Activated CD8-positive, alpha-beta memory T cell treated with anti-CD3 and anti-CD28 coated beads, Interleukin-2, amount 10 ng/mL, durations not matched to agents 7 days and 5 days (primary cell): Measurements from ENCODE around the gene PPIL3. TPM values are rescaled to one million over a fixed set of nuclear protein-coding genes. Genes with fewer than 3 reads are reported as not detected.
A peak's percentile ranks its signal among the peaks of the same experiment; 100 is the strongest.

Experiments
- ATAC-seq: fragments of 150-1000 bp; cut with Tn5 transposase; one replicate; pipeline ENCODE4 v1.10.0; 2021; ENCODE audit warnings: moderate library complexity
- CTCF ChIA-PET: fragments of 350-600 bp; sonication (Branson Sonifier 250); formaldehyde crosslinking; loops from one replicate; lab custom pipeline; 2021; ENCODE audit warnings: antibody characterized with exemption; lab: Charles Lee
- DNase-seq: peaks from one replicate; pipeline ENCODE4 v3.0.0-alpha.2; 2020
- H3K27ac Mint-ChIP-seq: one replicate; pipeline ENCODE4 v1.8.0; 2021; ENCODE audit warnings: mild to moderate bottlenecking, mixed read lengths
- H3K27me3 Mint-ChIP-seq: one replicate; pipeline ENCODE4 v1.8.0; 2021; ENCODE audit warnings: mixed read lengths
- H3K36me3 Mint-ChIP-seq: one replicate; pipeline ENCODE4 v1.8.0; 2021; ENCODE audit warnings: mild to moderate bottlenecking, mixed read lengths
- H3K4me1 Mint-ChIP-seq: one replicate; pipeline ENCODE4 v1.8.0; 2021; ENCODE audit warnings: mixed read lengths
- H3K4me3 Mint-ChIP-seq: one replicate; pipeline ENCODE4 v1.8.0; 2021; ENCODE audit warnings: mild to moderate bottlenecking, moderate library complexity, mixed read lengths
- H3K9me3 Mint-ChIP-seq: one replicate; pipeline ENCODE4 v1.8.0; 2022; ENCODE audit warnings: low read depth, mixed read lengths
- total RNA-seq, 2 experiments: library from RNA; stranded (reverse); gene quantifications; one replicate each; pipeline ENCODE4 v1.2.3, GENCODE V29; 2021

The PPIL3 gene
- total RNA-seq, 2 experiments from 2014 or later: 40.2 to 41.5 TPM

GRCh38 chr2:200877443-200877842, 11.4 kb downstream of the PPIL3 start:
- Mint-ChIP-seq H3K27me3 (no peaks in the 10 kb centered on the region), H3K4me3 (no peak overlapping the region), H3K27ac (no peak overlapping the region), H3K4me1 (peaks cover 8% of the 10 kb centered on the region), H3K9me3 (no peaks in the 10 kb centered on the region), H3K36me3 (peaks cover 57% of the 10 kb centered on the region)
- no peak for DNase-seq
- CTCF ChIA-PET: no interaction called here
- ATAC-seq: no peak

DNA sequence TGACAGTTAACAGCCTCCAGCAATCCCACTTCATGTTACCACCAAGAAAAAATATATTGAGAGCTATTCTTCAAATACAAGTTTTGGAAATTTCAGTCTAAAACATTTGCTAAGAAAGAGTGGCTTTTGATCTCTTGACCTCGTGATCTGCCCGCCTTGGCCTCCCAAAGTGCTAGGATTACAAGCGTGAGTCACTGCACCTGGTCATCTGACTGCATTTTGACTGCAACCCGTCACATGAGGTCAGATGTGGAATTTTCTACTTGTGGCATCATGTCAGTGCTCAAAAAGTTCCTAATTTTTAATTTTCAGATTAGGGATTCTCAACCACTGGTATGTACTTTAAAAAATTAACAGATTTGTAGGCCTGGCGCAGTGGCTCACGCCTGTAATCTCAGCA, 15.3 kb downstream of the PPIL3 start:
- no peak for ATAC-seq
- no peaks in the 10 kb centered on the region for H3K27me3 Mint-ChIP-seq
- H3K4me3 Mint-ChIP-seq: no peak overlapping the region
- CTCF ChIA-PET: interaction anchor here (0.6 to 1.2 kb wide), 2 partner anchors 15 to 1390 kb away, joined by 3 read pairs; partner anchors contain the start of genes NIF3L1 and PPIL3
- H3K27ac Mint-ChIP-seq: no peak overlapping the region
- DNase-seq: no peak
- H3K9me3 Mint-ChIP-seq: no peaks in the 10 kb centered on the region
- H3K4me1 Mint-ChIP-seq: peaks cover 17% of the 10 kb centered on the region
- peaks cover 54% of the 10 kb centered on the region for H3K36me3 Mint-ChIP-seq

- DNase-seq (no peak), ATAC-seq (no peak)
- H3K36me3 Mint-ChIP-seq: peaks cover 56% of the 10 kb centered on the region
- no peaks in the 10 kb centered on the region for H3K9me3 Mint-ChIP-seq
- peak overlapping the region; percentile 40 for H3K27ac Mint-ChIP-seq
- no peaks in the 10 kb centered on the region for H3K27me3 Mint-ChIP-seq
- H3K4me3 Mint-ChIP-seq: no peak overlapping the region
- H3K4me1 Mint-ChIP-seq: peaks cover 20% of the 10 kb centered on the region
- CTCF ChIA-PET: interaction anchor here (0.7 kb wide), 1 partner anchor 35 kb away, joined by 3 read pairs; no protein-coding TSS in a partner anchor
Measured at GRCh38 chr2:200871151-200871550, 17.7 kb downstream of the PPIL3 start.

DNA sequence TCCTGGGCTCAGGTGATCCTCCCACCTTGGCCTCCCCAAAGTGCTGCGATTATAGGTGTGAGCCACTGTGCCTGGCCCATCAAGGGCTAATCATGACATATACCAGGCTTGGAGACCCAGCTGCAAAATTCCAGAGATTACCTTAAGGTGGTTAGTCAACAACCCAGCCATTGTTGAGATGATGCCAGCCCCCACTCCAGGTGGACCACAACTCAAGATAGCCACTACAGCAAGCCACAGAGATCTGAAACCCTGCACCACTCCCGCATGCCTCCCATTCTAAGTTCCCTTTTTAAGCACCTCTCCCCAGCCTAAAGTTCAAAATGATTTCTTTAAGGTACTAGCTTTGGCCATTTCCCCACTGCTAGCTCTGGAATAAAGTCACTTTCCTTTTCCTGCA, 19.9 kb downstream of the PPIL3 start:
- no peak for DNase-seq
- Mint-ChIP-seq H3K9me3 (no peaks in the 10 kb centered on the region), H3K4me3 (no peak overlapping the region), H3K36me3 (peaks cover 47% of the 10 kb centered on the region), H3K27ac (peak overlapping the region; percentile 65), H3K4me1 (peaks cover 32% of the 10 kb centered on the region), H3K27me3 (no peaks in the 10 kb centered on the region)
- no peak for ATAC-seq
- CTCF ChIA-PET: interaction anchor here (0.9 to 1.5 kb wide), 3 partner anchors 15 to 19 kb away, joined by 3 to 7 read pairs (median 4); no protein-coding TSS in a partner anchor

GRCh38 chr2:200864176-200865034, 24.5 kb downstream of the PPIL3 start, which contains the start of gene CLK1:
Gene CLK1 (minus strand): TSS chr2:200864658. CDS start chr2:200861862, 2,796 bp downstream.
- Mint-ChIP-seq H3K9me3 (no peaks in the 10 kb centered on the region), H3K4me3 (peak within 1 kb of the TSS; percentile 84), H3K27me3 (no peaks in the 10 kb centered on the region), H3K4me1 (peaks cover 47% of the 10 kb centered on the region), H3K36me3 (peaks cover 58% of the 10 kb centered on the region), H3K27ac (peak within 1 kb of the TSS; percentile 99)
- CTCF ChIA-PET: interaction anchor here (0.6 to 2.1 kb wide), 16 partner anchors 10 to 389 kb away, joined by 3 to 17 read pairs (median 4); partner anchors contain the start of genes NIF3L1 and PPIL3
- DNase-seq (peak; percentile 98), ATAC-seq (peak; percentile 84)

DNA sequence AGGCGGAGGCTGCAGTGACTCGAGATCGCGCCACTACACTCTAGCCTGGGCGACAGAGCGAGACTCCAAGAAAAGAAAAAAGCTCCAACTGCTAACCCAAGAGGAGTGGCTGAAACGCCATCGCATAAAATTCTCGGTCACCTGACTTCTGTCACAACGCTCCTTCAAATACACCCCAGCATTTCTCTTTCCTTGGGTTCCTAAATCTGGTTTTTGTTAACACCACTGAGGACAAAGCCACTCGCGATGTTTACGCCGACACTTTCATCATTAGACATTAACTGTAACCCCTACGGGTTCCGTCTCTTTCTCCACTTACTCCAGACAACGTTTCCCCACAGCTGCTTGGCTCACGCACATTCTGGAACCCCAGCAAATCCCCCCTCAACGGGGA, 25.1 kb downstream of the PPIL3 start:
- H3K4me1 Mint-ChIP-seq: peaks cover 45% of the 10 kb centered on the region
- H3K9me3 Mint-ChIP-seq: no peaks in the 10 kb centered on the region

GRCh38 chr2:200862532-200863000, 26.3 kb downstream of the PPIL3 start:
- CTCF ChIA-PET: interaction anchor here (1.3 to 2.1 kb wide), 2 partner anchors 149 to 255 kb away, joined by 4 to 11 read pairs; no protein-coding TSS in a partner anchor
- Mint-ChIP-seq H3K4me1 (peaks cover 52% of the 10 kb centered on the region), H3K36me3 (peaks cover 70% of the 10 kb centered on the region), H3K4me3 (peak overlapping the region; percentile 84), H3K27ac (peak overlapping the region; percentile 99), H3K9me3 (no peaks in the 10 kb centered on the region), H3K27me3 (no peaks in the 10 kb centered on the region)
- DNase-seq (peak; percentile 84), ATAC-seq (peak; percentile 37)

More for the DNA sequence above, 25.1 kb downstream of the PPIL3 start:
- peak overlapping the region; percentile 84 for H3K4me3 Mint-ChIP-seq
- ATAC-seq: peak; percentile 4
- peak overlapping the region; percentile 99 for H3K27ac Mint-ChIP-seq
- peak; percentile 58 for DNase-seq
- CTCF ChIA-PET: interaction anchor here (1.0 to 2.1 kb wide), 14 partner anchors 13 to 370 kb away, joined by 3 to 17 read pairs (median 4); partner anchors contain the start of genes NIF3L1 and PPIL3
- peaks cover 59% of the 10 kb centered on the region for H3K36me3 Mint-ChIP-seq
- H3K27me3 Mint-ChIP-seq: no peaks in the 10 kb centered on the region

DNA sequence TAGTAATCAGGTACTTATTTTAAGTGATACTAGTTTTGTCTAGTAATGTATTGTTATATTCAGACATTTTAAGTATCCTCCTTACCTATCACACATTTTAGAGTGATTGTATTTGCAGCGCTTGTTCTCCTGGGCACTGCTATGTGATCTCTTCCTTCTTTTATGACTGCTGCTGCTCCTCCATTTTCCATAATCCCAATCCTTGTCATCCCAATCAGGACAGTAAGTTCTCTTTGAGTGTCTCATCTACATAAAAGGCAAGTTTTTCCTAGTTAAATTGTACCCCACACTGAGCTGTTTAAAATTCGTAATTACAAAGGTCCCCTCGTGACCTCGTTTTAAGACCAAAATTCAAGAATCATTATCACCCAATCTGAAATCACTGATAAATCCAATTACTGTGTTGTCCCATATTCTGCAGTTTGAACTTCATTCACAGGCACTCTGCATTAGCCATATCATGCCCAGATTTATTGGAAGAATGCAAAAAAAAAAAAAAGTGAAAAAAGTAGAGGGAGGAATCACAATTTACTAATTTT, 27.2 kb downstream of the PPIL3 start:
- no peaks in the 10 kb centered on the region for H3K27me3 Mint-ChIP-seq
- H3K27ac Mint-ChIP-seq: peak overlapping the region; percentile 99
- CTCF ChIA-PET: interaction anchor here (1.3 kb wide), 1 partner anchor 149 kb away, joined by 4 read pairs; no protein-coding TSS in a partner anchor
- H3K9me3 Mint-ChIP-seq: no peaks in the 10 kb centered on the region
- peaks cover 59% of the 10 kb centered on the region for H3K4me1 Mint-ChIP-seq
- peak overlapping the region; percentile 84 for H3K4me3 Mint-ChIP-seq
- DNase-seq (no peak), ATAC-seq (no peak)
- peaks cover 72% of the 10 kb centered on the region for H3K36me3 Mint-ChIP-seq

- no peak for DNase-seq
- ATAC-seq: no peak
- Mint-ChIP-seq H3K27ac (peak overlapping the region; percentile 73), H3K4me3 (peak overlapping the region; percentile 66), H3K9me3 (no peaks in the 10 kb centered on the region), H3K27me3 (no peaks in the 10 kb centered on the region), H3K4me1 (peaks cover 57% of the 10 kb centered on the region), H3K36me3 (peaks cover 79% of the 10 kb centered on the region)
- CTCF ChIA-PET: interaction anchor here (1.5 kb wide), 1 partner anchor 15 kb away, joined by 3 read pairs; no protein-coding TSS in a partner anchor
Measured at GRCh38 chr2:200860092-200860795, 28.6 kb downstream of the PPIL3 start.

- H3K27ac Mint-ChIP-seq: no peak overlapping the region
- H3K4me3 Mint-ChIP-seq: no peak overlapping the region
- no peak for ATAC-seq
- H3K36me3 Mint-ChIP-seq: peaks cover 84% of the 10 kb centered on the region
- peaks cover 45% of the 10 kb centered on the region for H3K4me1 Mint-ChIP-seq
- H3K27me3 Mint-ChIP-seq: no peaks in the 10 kb centered on the region
- CTCF ChIA-PET: interaction anchor here (1.6 kb wide), 1 partner anchor 301 kb away, joined by 4 read pairs; no protein-coding TSS in a partner anchor
- H3K9me3 Mint-ChIP-seq: no peaks in the 10 kb centered on the region
- no peak for DNase-seq
Measured at GRCh38 chr2:200856806-200857205, 32.1 kb downstream of the PPIL3 start.

GRCh38 chr2:200852605-200853004, 36.3 kb downstream of the PPIL3 start:
- Mint-ChIP-seq H3K27ac (no peak overlapping the region), H3K4me1 (peaks cover 15% of the 10 kb centered on the region), H3K27me3 (no peaks in the 10 kb centered on the region), H3K36me3 (peaks cover 61% of the 10 kb centered on the region), H3K4me3 (no peak overlapping the region), H3K9me3 (no peaks in the 10 kb centered on the region)
- ATAC-seq: no peak
- no peak for DNase-seq
- CTCF ChIA-PET: no interaction called here

GRCh38 chr2:200851398-200852248, 37.3 kb downstream of the PPIL3 start:
- no peaks in the 10 kb centered on the region for H3K9me3 Mint-ChIP-seq
- H3K36me3 Mint-ChIP-seq: peaks cover 51% of the 10 kb centered on the region
- ATAC-seq (no peak), DNase-seq (no peak)
- H3K4me3 Mint-ChIP-seq: no peak overlapping the region
- no peak overlapping the region for H3K27ac Mint-ChIP-seq
- CTCF ChIA-PET: no interaction called here
- H3K27me3 Mint-ChIP-seq: no peaks in the 10 kb centered on the region
- peaks cover 5% of the 10 kb centered on the region for H3K4me1 Mint-ChIP-seq
